GM19240 (cell line): ENCODE measurements around the gene MIB2.
A peak's percentile ranks its signal among the peaks of the same experiment; 100 is the strongest.
"Not testable (repeated sequence)": the region's sequence is repeated elsewhere in the genome, so short reads cannot be mapped to it uniquely, and the experiment has no call there.

Experiments used
- DNase-seq: peaks from one replicate; pipeline ENCODE4 v3.0.0; 2011; ENCODE audit warnings: low spot score; ENCODE audit not compliant: insufficient read length

MIB2 gene

GRCh38 chr1:1615256-1616044 is at the start of gene MIB2:
TSS of gene MIB2 (plus strand) at chr1:1615500. CDS start at chr1:1623453, 7,953 bp downstream.
- peak; percentile 100 for DNase-seq

DNA sequence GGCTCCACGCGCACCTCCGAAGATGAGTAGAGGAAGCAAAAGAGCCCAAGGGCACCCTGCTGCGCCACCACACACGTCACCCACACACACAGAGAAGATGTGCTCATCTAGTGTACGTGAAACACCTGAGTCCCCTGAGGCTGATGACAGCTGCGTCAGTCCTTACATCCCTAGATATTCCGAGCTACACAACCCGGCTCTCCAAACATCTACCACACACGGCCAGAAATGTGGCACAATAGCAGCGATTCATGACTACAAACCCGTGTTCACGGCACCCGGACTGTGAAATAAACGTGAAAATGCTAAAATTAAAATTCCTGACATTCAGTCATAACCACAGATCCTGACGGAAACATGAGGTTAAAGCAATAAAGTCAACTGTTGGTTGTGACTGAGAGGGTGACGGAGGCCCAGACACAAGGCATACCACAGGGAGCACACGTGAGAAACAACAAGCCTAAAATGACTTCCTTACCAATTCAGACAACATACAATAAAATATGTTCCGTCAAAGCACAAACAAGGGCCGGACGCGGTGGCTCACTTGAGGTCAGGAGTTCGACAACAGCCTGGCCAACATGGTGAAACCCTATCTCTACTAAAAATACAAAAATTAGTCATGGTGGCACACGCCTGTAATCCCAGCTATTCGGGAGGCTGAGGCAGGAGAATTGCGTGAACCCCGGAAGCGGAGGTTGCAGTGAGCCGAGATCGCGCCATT is 48.0 kb upstream of the MIB2 start:
- DNase-seq: no peak

- no peak for DNase-seq
Observed at GRCh38 chr1:1567891-1568291, 47.4 kb upstream of the MIB2 start.

GRCh38 chr1:1569341-1569740 is 46.0 kb upstream of the MIB2 start:
- DNase-seq: no peak

DNA sequence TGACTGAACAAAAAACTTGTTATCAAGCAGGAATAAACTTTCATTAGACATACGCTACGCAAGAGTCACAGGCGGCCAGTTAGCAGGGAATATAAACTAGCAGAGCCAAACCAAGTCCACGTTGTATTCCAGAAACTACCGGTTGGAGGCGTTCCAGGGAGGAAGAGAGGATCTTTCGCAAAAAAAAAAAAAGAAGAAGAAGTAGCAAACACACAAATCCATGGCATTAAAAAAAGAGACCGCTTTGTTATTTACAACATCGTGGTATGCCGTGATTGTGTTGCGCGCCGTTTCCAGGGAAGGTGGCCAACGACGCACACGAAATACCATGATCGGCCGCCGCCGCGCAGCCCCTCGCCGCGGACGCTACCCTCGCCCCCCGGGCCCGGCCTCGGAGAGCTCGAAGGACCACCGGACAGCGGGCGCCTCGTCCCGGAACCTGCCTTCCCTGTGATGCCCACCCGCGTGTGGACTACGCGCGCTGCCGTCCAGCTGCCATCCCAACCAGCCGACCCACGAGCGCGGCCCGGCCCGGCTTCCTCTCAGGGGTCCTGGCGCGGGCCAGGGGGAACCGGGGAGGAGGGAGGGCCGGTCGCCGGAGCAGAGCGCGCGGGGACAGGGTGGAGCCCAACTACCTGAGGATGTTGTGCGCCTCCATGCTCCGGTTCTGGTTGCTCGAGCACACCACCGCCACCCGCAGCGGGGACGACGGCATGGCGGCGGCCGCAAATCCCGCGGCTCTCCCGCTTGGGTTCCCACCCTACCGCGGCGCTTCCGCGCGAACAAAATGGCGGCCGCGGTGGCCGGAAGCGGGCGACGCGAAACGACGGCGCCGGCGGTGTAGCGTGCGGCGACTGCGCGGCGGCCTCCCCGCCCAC is 41.2 kb upstream of the MIB2 start:
- peak; percentile 72 for DNase-seq

GRCh38 chr1:1574721-1575537 is 40.4 kb upstream of the MIB2 start, which contains the start of gene SSU72:
TSS of gene SSU72 (minus strand) at chr1:1574863. CDS start at chr1:1574557, 306 bp downstream.
- peak; percentile 96 for DNase-seq

DNA sequence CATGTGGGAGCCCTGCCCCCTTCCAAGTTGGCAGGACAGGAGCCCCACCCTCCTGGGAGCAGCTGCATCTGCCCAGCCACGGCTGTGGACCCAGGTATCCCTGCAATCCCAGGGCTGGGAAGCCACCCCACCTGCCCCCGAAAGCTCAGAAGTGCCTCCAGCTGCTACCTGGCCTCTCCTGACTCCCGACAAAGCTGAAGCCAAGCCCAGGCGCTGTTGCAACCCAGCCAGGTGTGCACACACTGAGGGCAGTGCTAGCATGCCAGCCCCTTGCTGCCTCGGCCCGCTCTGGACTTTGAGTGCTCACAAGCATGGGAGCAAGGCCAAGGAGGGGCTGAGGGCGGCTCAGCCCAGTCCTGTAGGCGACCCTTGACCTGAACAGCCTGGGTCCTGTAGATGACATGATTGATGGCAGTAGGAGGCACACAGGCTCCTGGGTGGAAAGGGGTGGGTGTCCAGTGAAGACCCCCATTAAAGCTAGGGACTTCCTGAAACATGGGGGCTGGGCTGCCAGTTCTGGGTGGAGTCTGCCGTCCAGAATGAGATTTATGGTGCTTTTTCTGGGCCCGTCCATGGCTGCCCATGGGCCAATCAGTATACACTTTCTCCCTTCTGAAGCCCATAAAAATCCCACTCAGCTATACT is 37.8 kb upstream of the MIB2 start:
- DNase-seq: no peak

DNA sequence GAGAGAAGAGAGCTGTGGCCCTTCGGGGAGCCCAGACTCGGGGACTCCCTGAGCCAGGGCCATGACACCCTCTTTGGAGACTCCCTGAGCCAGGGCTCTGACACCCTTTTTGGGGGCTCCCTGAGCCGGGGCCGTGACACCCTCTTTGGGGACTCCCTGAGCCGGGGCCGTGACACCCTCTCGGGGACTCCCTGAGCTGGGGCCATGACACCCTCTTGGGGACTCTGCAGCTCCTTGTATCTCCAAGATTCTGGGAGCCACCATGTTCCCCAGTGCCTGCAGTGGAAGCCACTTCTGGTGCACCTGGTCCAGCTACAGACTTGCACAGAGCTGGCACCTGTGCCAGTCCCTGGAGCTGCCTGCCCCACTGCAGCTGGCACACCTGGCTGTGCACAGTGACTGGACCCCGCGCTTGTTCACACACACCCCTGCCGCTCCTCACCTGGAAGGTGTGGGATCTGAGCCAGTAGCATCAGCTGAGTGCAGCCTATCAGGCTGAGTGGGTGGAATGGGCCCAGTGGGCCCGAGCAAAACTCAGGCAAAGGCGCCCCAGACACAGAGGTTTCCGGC is 36.8 kb upstream of the MIB2 start:
- DNase-seq: no peak

- no peak for DNase-seq
Observed at GRCh38 chr1:1582585-1583346, 32.5 kb upstream of the MIB2 start.

DNA sequence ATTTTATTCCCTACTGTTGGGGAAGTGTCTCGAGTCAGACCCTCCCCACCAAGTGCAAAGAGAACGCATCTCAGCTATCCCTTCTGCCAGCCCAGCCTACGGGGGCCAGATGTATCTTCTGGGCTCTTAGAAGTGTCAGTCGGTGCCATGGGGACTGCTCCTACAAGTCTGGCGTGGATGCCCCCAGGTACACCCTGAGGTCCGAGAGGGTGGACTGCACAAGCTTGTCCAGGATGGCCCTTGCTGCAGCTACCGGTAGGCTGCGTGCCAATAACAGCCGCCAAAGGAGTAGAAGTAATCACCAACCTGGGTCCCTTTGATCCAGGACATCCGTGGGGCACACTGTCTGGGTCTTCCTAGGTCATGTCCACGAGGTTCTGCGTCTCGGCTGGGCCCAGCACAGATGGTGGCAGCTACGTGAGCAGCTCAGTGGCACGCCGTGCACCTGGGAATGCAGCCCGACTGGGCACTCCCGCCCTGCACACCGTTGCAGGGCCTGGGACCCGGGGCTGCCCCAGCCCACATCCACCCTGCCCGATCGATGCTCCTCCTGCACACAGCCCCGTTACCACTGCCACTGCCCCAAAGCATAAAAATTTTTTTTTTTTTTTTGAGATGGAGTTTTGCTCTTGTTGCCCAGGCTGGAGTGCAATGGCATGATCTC is 31.8 kb upstream of the MIB2 start:
- DNase-seq: no peak

DNA sequence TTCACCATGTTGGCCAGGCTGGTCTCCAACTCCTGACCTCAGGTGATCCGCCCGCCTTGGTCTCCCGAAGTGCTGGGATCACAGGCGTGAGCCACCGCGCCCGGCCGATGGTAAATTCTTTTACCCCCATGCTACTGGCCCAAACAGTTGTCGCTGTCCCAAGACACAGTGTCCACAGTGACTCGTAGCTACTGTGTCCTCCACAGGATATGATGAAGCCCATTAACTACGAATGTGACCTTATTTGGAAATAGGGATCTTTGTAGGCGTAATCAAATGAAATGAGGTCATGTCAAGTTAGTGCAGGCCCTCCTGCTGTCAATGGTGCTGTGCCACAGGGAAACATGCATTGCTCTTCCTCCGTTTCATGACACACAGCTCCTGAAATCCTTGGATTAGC is 23.8 kb upstream of the MIB2 start:
- no peak for DNase-seq

DNA sequence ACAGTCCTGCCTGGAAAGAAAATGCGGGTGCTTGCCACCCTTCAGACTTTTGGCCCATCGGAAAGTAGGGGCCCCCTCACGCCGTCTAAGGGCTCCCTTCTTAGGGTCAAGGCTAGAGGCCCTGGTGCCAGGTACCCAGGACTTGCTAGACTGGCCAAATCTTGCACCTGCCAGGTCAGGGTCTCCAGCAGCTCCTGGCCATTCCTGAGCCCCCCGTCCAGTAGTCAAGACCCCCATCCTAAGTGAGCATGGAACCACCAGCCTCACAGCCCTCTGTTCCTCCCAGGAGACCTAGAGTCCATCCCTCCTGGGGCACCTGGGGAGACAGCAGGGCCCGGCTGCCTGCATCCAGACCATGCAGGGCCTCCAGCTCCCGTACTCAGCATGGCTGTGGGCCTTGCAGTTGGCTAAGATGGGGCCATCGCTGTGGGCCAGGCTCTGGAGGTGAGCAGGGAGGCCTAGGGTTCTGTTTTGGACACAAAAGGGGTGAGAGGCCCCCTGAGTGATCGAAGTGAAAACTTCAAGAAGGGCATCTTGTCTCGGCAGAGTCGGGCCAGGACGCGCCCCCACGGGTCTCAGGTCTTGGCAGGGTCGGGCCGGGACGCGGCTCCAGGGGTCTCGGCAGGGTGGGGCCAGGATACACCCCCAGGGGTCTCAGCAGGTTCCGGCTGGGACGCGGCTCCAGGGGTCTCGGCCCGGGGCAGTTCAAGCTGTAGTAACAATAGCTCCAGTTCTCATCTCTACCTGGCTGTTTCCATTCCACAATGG is 21.3 kb upstream of the MIB2 start:
- no peak for DNase-seq

DNA sequence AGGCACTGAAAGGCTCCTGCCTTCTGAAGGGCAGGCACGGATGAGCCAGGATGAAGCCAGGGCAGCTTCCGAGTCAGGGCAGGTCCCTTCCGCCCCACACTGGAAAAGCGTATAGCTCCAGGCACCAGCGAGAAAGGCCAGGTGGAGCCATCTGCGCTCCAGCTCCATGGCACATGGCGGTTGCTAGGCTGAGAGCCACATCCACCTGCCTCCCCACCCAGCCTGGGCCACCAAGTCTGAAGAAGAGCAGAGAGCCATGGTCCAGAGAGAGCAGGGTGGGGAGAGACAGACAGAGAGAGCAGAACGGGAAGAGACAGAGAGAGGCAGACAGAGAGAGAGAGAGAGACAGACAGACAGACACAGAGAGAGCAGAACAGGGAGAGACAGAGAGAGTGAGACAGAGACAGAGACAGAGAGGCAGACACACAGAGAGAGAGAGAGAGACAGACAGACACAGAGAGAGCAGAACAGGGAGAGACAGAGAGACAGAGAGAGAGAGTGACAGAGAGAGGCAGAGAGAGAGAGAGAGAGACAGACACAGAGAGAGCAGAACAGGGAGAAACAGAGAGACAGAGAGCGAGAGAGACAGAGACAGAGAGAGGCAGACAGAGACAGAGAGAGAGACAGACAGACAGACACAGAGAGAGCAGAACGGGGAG is 20.6 kb upstream of the MIB2 start:
- no peak for DNase-seq

DNA sequence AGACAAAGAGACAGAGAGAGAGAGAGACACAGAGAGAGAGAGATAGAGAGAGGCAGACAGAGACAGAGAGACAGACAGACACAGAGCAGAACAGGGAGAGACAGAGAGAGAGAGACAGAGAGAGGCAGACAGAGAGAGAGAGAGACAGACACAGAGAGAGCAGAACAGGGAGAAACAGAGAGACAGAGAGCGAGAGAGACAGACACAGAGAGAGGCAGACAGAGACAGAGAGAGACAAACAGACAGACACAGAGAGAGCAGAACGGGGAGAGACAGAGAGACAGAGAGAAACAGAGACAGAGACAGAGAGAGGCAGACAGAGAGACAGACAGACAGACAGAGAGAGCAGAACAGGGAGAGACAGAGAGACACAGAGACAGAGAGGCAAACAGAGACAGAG is 20.0 kb upstream of the MIB2 start:
- DNase-seq: not testable (repeated sequence)

- no peak for DNase-seq
Observed at GRCh38 chr1:1596493-1597274, 18.6 kb upstream of the MIB2 start.

GRCh38 chr1:1597275-1597930 is 17.9 kb upstream of the MIB2 start:
- no peak for DNase-seq
